ENCODE data around the gene NADK.

- TF ChIP-seq POLR2A (IDR thresholded peaks at IDR 0.05) (no peak), CTCF (IDR thresholded peaks at IDR 0.05) (no peak), POLR2AphosphoS5 (IDR thresholded peaks at IDR 0.05) (no peak)
Measured at GRCh38 chr1:1786836-1787605, 8.8 kb upstream of the NADK start.

Measured in prostate gland (tissue), 2 donors.